ENCODE data around the gene CUL7.
A peak's percentile ranks its signal among the peaks of the same experiment; 100 is the strongest.

The CUL7 gene

GRCh38 chr6:43076464-43077332 lies 23.0 kb upstream of the CUL7 start:
- H3K4me3 ChIP-seq (ENCODE audit: low read depth in 1 of 2, low read length in 2 of 2): peak overlapping the region; percentile 53 to 55
- peaks cover 6% of the 10 kb centered on the region for H3K4me1 ChIP-seq (ENCODE audit: insufficient read depth, low read length)
- H3K9me3 ChIP-seq (ENCODE audit: low read length): no peaks in the 10 kb centered on the region
- peak overlapping the region; percentile 9 for H3K9ac ChIP-seq (ENCODE audit: low read length)
- no peak overlapping the region for H3K27ac ChIP-seq (ENCODE audit: low read depth, low read length)
- peaks cover 14% of the 10 kb centered on the region for H3K36me3 ChIP-seq (ENCODE audit: insufficient read depth, low read length)
- peaks cover 10 to 14% of the 10 kb centered on the region in 2 donors for H3K27me3 ChIP-seq (ENCODE audit: control insufficient read depth in 1 of 2, insufficient read depth in 2 of 2, low read length in 2 of 2)

GRCh38 chr6:43075670-43076463 lies 22.2 kb upstream of the CUL7 start, which contains the start of gene PTK7:
Gene PTK7, plus strand, starts transcription at chr6:43076314. Its CDS starts 175 bp downstream, at chr6:43076489.
- peaks cover 10 to 14% of the 10 kb centered on the region in 2 donors for H3K27me3 ChIP-seq (ENCODE audit: control insufficient read depth in 1 of 2, insufficient read depth in 2 of 2, low read length in 2 of 2)
- H3K27ac ChIP-seq (ENCODE audit: low read depth, low read length): no peak within 1 kb of the TSS
- no peaks in the 10 kb centered on the region for H3K9me3 ChIP-seq (ENCODE audit: low read length)
- H3K36me3 ChIP-seq (ENCODE audit: insufficient read depth, low read length): peaks cover 20% of the 10 kb centered on the region
- peaks cover 6% of the 10 kb centered on the region for H3K4me1 ChIP-seq (ENCODE audit: insufficient read depth, low read length)
- H3K4me3 ChIP-seq (ENCODE audit: low read depth in 1 of 2, low read length in 2 of 2): peak within 1 kb of the TSS; percentile 53 to 55
- peak within 1 kb of the TSS; percentile 9 for H3K9ac ChIP-seq (ENCODE audit: low read length)

- Histone ChIP-seq H3K27me3 (ENCODE audit: control insufficient read depth in 1 of 2, insufficient read depth in 2 of 2, low read length in 2 of 2) (peaks cover 10 to 14% of the 10 kb centered on the region in 2 donors), H3K27ac (ENCODE audit: low read depth, low read length) (no peak overlapping the region), H3K36me3 (ENCODE audit: insufficient read depth, low read length) (peaks cover 28% of the 10 kb centered on the region), H3K9ac (ENCODE audit: low read length) (no peak overlapping the region), H3K9me3 (ENCODE audit: low read length) (no peaks in the 10 kb centered on the region), H3K4me1 (ENCODE audit: insufficient read depth, low read length) (peaks cover 6% of the 10 kb centered on the region), H3K4me3 (ENCODE audit: low read depth in 1 of 2, low read length in 2 of 2) (no peak overlapping the region)
Observed at GRCh38 chr6:43074847-43075669, 21.4 kb upstream of the CUL7 start.

DNA sequence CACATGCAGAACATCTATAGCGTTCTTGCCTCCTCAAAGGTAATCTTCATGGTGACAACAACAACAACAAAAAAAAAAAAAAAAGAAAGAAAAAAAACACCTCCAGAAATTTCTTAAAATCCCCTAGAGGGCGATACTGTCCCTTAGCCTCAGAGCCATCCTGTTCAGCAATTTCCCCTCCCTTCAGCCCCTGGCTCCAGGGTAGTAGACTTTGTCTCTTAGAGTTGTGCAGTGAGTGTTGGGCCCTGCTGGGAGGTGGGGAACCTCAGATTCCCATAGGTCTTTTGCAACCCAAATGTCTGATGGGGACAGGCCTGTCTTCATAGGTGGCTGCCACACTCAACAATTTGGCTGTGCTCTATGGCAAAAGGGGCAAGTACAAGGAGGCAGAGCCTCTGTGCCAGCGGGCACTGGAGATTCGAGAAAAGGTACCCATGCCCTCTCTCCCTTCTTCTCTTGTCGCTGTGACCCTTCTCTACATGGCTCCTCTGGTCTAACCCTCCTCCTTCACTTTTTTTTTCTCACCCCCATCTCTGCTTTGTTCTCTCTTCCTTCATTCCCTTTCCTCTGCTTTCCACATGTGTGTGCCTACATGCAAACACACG lies 16.5 kb upstream of the CUL7 start:
- Histone ChIP-seq H3K27ac (ENCODE audit: low read depth, low read length) (no peak overlapping the region), H3K4me1 (ENCODE audit: insufficient read depth, low read length) (no peaks in the 10 kb centered on the region), H3K36me3 (ENCODE audit: insufficient read depth, low read length) (peaks cover 47% of the 10 kb centered on the region), H3K27me3 (ENCODE audit: control insufficient read depth in 1 of 2, insufficient read depth in 2 of 2, low read length in 2 of 2) (no peaks in the 10 kb centered on the region), H3K9me3 (ENCODE audit: low read length) (no peaks in the 10 kb centered on the region), H3K9ac (ENCODE audit: low read length) (no peak overlapping the region), H3K4me3 (ENCODE audit: low read depth in 1 of 2, low read length in 2 of 2) (no peak overlapping the region)

DNA sequence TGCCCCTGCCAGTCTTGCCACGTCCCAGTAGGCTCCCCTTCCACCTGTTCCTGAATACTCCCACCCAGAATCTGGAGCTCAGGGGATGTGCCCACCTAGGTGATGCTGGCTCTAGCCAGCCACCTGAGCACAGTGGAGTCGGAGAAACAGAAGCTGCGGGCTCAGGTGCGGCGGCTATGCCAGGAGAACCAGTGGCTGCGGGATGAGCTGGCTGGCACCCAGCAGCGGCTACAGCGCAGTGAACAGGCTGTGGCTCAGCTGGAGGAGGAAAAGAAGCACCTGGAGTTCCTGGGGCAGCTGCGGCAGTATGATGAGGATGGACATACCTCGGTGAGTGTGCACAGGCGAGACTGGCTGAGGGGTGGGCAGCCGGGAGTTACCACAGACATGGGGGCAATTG lies 9.2 kb upstream of the CUL7 start:
- Histone ChIP-seq H3K4me1 (ENCODE audit: insufficient read depth, low read length) (peaks cover 23% of the 10 kb centered on the region), H3K9ac (ENCODE audit: low read length) (no peak overlapping the region), H3K27ac (ENCODE audit: low read depth, low read length) (no peak overlapping the region), H3K27me3 (ENCODE audit: control insufficient read depth in 1 of 2, insufficient read depth in 2 of 2, low read length in 2 of 2) (no peaks in the 10 kb centered on the region), H3K9me3 (ENCODE audit: low read length) (no peaks in the 10 kb centered on the region), H3K36me3 (ENCODE audit: insufficient read depth, low read length) (peaks cover 28% of the 10 kb centered on the region), H3K4me3 (ENCODE audit: low read depth in 1 of 2, low read length in 2 of 2) (no peak overlapping the region)

- Histone ChIP-seq H3K36me3 (ENCODE audit: insufficient read depth, low read length) (peaks cover 30% of the 10 kb centered on the region), H3K4me1 (ENCODE audit: insufficient read depth, low read length) (peaks cover 24% of the 10 kb centered on the region), H3K9ac (ENCODE audit: low read length) (no peak overlapping the region), H3K9me3 (ENCODE audit: low read length) (no peaks in the 10 kb centered on the region), H3K4me3 (ENCODE audit: low read depth in 1 of 2, low read length in 2 of 2) (no peak overlapping the region), H3K27me3 (ENCODE audit: control insufficient read depth in 1 of 2, insufficient read depth in 2 of 2, low read length in 2 of 2) (no peaks in the 10 kb centered on the region), H3K27ac (ENCODE audit: low read depth, low read length) (no peak overlapping the region)
Observed at GRCh38 chr6:43061861-43062260, 8.2 kb upstream of the CUL7 start.

GRCh38 chr6:43060755-43061633 lies 7.3 kb upstream of the CUL7 start:
- peaks cover 24% of the 10 kb centered on the region for H3K4me1 ChIP-seq (ENCODE audit: insufficient read depth, low read length)
- no peaks in the 10 kb centered on the region for H3K27me3 ChIP-seq (ENCODE audit: control insufficient read depth in 1 of 2, insufficient read depth in 2 of 2, low read length in 2 of 2)
- peak overlapping the region in 1 of 2 donors; percentile 97 for H3K4me3 ChIP-seq (ENCODE audit: low read depth in 1 of 2, low read length in 2 of 2)
- no peak overlapping the region for H3K27ac ChIP-seq (ENCODE audit: low read depth, low read length)
- no peaks in the 10 kb centered on the region for H3K9me3 ChIP-seq (ENCODE audit: low read length)
- no peak overlapping the region for H3K9ac ChIP-seq (ENCODE audit: low read length)
- peaks cover 21% of the 10 kb centered on the region for H3K36me3 ChIP-seq (ENCODE audit: insufficient read depth, low read length)

GRCh38 chr6:43060034-43060754 lies 6.5 kb upstream of the CUL7 start:
- no peaks in the 10 kb centered on the region for H3K27me3 ChIP-seq (ENCODE audit: control insufficient read depth in 1 of 2, insufficient read depth in 2 of 2, low read length in 2 of 2)
- no peaks in the 10 kb centered on the region for H3K9me3 ChIP-seq (ENCODE audit: low read length)
- H3K4me3 ChIP-seq (ENCODE audit: low read depth in 1 of 2, low read length in 2 of 2): peak overlapping the region; percentile 66 to 97
- peaks cover 24% of the 10 kb centered on the region for H3K4me1 ChIP-seq (ENCODE audit: insufficient read depth, low read length)
- peaks cover 21% of the 10 kb centered on the region for H3K36me3 ChIP-seq (ENCODE audit: insufficient read depth, low read length)
- H3K9ac ChIP-seq (ENCODE audit: low read length): peak overlapping the region; percentile 82
- H3K27ac ChIP-seq (ENCODE audit: low read depth, low read length): peak overlapping the region; percentile 83

- peak within 1 kb of the TSS; percentile 93 for H3K27ac ChIP-seq (ENCODE audit: low read depth, low read length)
- H3K27me3 ChIP-seq (ENCODE audit: control insufficient read depth in 1 of 2, insufficient read depth in 2 of 2, low read length in 2 of 2): no peaks in the 10 kb centered on the region
- peak within 1 kb of the TSS; percentile 82 for H3K9ac ChIP-seq (ENCODE audit: low read length)
- H3K36me3 ChIP-seq (ENCODE audit: insufficient read depth, low read length): peaks cover 24% of the 10 kb centered on the region
- peaks cover 28% of the 10 kb centered on the region for H3K4me1 ChIP-seq (ENCODE audit: insufficient read depth, low read length)
- no peaks in the 10 kb centered on the region for H3K9me3 ChIP-seq (ENCODE audit: low read length)
- H3K4me3 ChIP-seq (ENCODE audit: low read depth in 1 of 2, low read length in 2 of 2): peak within 1 kb of the TSS; percentile 83 to 97
Observed at GRCh38 chr6:43059168-43060033, 5.8 kb upstream of the CUL7 start, which contains the start of the genes KLC4 and MRPL2. Gene KLC4, plus strand, starts transcription at chr6:43059631. Its CDS starts 1,705 bp downstream, at chr6:43061336. Gene MRPL2, minus strand, starts transcription at chr6:43059434. Its CDS starts 53 bp downstream, at chr6:43059381.
